Fibroblast of lung (primary cell): Measurements from ENCODE around the gene TMEM72. TPM values are rescaled to one million over a fixed set of nuclear protein-coding genes. Genes with fewer than 3 reads are reported as not detected.

ENCODE experiments used
- DNase-seq, 2 donors: peaks; one replicate each; pipeline versions ENCODE4 v3.0.0 to v3.0.0-alpha.2; 2010; ENCODE audit warnings: low read depth in 2 of 2
- H2AFZ ChIP-seq: 2 replicates; pipeline ENCODE4 v1.5.1; 2012; ENCODE audit warnings: low read length, control low read depth, inconsistent platforms
- H3K27ac ChIP-seq: 2 replicates; pipeline ENCODE4 v1.5.1; 2011; ENCODE audit warnings: low read length, control low read depth; ENCODE audit not compliant: insufficient read depth
- H3K27me3 ChIP-seq: 2 replicates; pipeline ENCODE4 v1.5.1; 2011; ENCODE audit warnings: mild to moderate bottlenecking, low read length; ENCODE audit not compliant: control insufficient read depth, insufficient read depth
- H3K36me3 ChIP-seq: 2 replicates; pipeline ENCODE4 v1.5.1; 2011; ENCODE audit warnings: low read length; ENCODE audit not compliant: control insufficient read depth, insufficient read depth
- H3K4me1 ChIP-seq: 2 replicates; pipeline ENCODE4 v1.5.1; 2011; ENCODE audit warnings: low read length; ENCODE audit not compliant: control insufficient read depth, insufficient read depth; ENCODE audit errors: extremely low read depth
- H3K4me2 ChIP-seq: 2 replicates; pipeline ENCODE4 v1.5.1; 2011; ENCODE audit warnings: low read length, control low read depth; ENCODE audit not compliant: insufficient read depth; ENCODE audit errors: extremely low read depth
- H3K4me3 ChIP-seq, 4 experiments: fragments of 200-600 bp in 1 of 4; sonication (generic) in 1 of 4; replicated peaks in 1 of 4; 2 replicates each; pipeline ENCODE4 v1.5.1; 2011 to 2016; ENCODE audit warnings: low read length in 4 of 4, low read depth in 3 of 4, mild to moderate bottlenecking in 3 of 4, control low read depth in 2 of 4, inconsistent platforms in 1 of 4, mixed read lengths in 1 of 4; ENCODE audit not compliant: insufficient read depth in 1 of 4; ENCODE audit errors: control extremely low read depth in 1 of 4
- H3K79me2 ChIP-seq: 2 replicates; pipeline ENCODE4 v1.5.1; 2012; ENCODE audit warnings: mild to moderate bottlenecking, low read length, inconsistent platforms; ENCODE audit not compliant: control insufficient read depth, insufficient read depth
- H3K9ac ChIP-seq: 2 replicates; pipeline ENCODE4 v1.5.1; 2011; ENCODE audit warnings: mild to moderate bottlenecking, low read length, control low read depth; ENCODE audit not compliant: insufficient read depth
- H3K9me3 ChIP-seq: 2 replicates; pipeline ENCODE4 v1.5.1; 2012; ENCODE audit warnings: low read depth, low read length; ENCODE audit not compliant: control insufficient read depth, insufficient read depth
- H4K20me1 ChIP-seq: 2 replicates; pipeline ENCODE4 v1.5.1; 2011; ENCODE audit warnings: low read length; ENCODE audit not compliant: control insufficient read depth, insufficient read depth; ENCODE audit errors: extremely low read depth
- CTCF ChIP-seq, 2 donors: IDR thresholded peaks in 1 of 2; conservative IDR thresholded peaks in 1 of 2; 1 replicate in 1 of 2; 2 replicates in 1 of 2; pipeline ENCODE4 v1.5.1; 2011 to 2012; ENCODE audit warnings: low read length in 2 of 2, control low read depth in 1 of 2, inconsistent platforms in 1 of 2, low read depth in 1 of 2, mild to moderate bottlenecking in 1 of 2
- EZH2 ChIP-seq: IDR thresholded peaks from 2 replicates; pipeline ENCODE4 v1.5.1; 2012; ENCODE audit warnings: low read length, control low read depth, mild to moderate bottlenecking; ENCODE audit errors: missing control alignments
- polyA plus RNA-seq, 2 donors: library from polyadenylated mRNA; depleted of rRNA in 1 of 2; stranded (reverse) in 1 of 2; unstranded in 1 of 2; fragments of >200 nt; gene quantifications; 2 replicates each; pipeline ENCODE4 v1.2.1, GENCODE V29; 2011 to 2012; ENCODE audit warnings: missing spikeins in 1 of 2
- total RNA-seq: library from RNA; depleted of rRNA; stranded (reverse); fragments of >200 nt; gene quantifications from 2 replicates; pipeline ENCODE4 v1.2.1, GENCODE V29; 2014

The TMEM72 gene
- total and polyA plus RNA-seq, 2 donors (not counting 1 experiment from before 2014, with no cell fraction given) = not detected

DNA sequence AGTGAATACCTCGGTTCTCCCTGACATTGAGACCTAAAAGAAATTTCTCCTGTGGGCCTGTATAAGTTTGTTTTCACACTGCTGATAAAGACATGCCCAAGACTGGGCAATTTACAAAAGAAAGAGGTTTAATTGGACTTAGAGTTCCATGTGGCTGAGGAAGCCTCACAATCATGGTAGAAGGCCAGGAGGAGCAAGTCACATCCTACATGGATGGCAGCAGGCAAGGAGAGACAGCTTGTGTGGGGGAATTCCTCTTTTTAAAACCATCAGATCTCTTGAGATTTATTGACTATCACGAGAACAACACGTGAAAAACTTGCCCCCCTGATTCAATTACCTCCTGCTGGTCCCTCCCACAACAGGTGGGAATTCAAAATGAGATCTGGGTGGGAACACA, 6.7 kb downstream of the TMEM72 start:
- no peak overlapping the region for H3K4me2 ChIP-seq
- no peaks in the 10 kb centered on the region for H4K20me1 ChIP-seq
- TF ChIP-seq EZH2 (no peak), CTCF (conservative IDR thresholded peaks at IDR 0.05 in 1 of 2, IDR thresholded peaks at IDR 0.05 in 1 of 2; ENCODE audit: low read depth in 1 of 2, low read length in 2 of 2) (no peak)
- no peak for DNase-seq
- no peaks in the 10 kb centered on the region for H3K9me3 ChIP-seq
- H2AFZ ChIP-seq = no peak overlapping the region
- H3K27ac ChIP-seq = no peak overlapping the region
- H3K4me1 ChIP-seq = no peaks in the 10 kb centered on the region
- H3K79me2 ChIP-seq = no peaks in the 10 kb centered on the region
- H3K36me3 ChIP-seq = no peaks in the 10 kb centered on the region
- peaks cover 4% of the 10 kb centered on the region for H3K27me3 ChIP-seq
- no peak overlapping the region for H3K4me3 ChIP-seq
- no peak overlapping the region for H3K9ac ChIP-seq

DNA sequence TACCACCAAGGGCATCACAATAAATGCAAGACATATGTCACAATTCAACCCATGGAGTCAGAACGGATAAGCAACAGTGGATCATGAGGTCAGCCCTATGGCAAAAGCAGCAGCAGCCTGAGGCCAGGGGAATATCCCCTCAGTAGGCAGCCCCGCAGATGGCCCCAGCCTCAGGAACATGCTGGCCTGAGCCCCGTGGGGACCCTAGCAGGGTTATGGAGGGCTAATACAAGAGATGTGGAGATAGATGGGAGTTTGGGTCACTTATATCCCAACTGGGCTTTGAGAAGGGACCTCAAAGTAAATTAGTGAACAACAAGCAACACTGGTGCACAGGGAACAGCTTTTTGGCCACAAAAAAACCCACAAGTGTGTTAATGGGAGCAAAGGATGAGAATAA, 9.1 kb downstream of the TMEM72 start:
- Histone ChIP-seq H2AFZ (no peak overlapping the region), H4K20me1 (no peaks in the 10 kb centered on the region), H3K79me2 (no peaks in the 10 kb centered on the region), H3K27me3 (peaks cover 5% of the 10 kb centered on the region), H3K4me1 (no peaks in the 10 kb centered on the region), H3K4me3 (no peak overlapping the region), H3K4me2 (no peak overlapping the region), H3K9ac (no peak overlapping the region), H3K36me3 (no peaks in the 10 kb centered on the region), H3K27ac (no peak overlapping the region), H3K9me3 (no peaks in the 10 kb centered on the region)
- no peak for TF ChIP-seq EZH2
- TF ChIP-seq CTCF (conservative IDR thresholded peaks at IDR 0.05 in 1 of 2, IDR thresholded peaks at IDR 0.05 in 1 of 2; ENCODE audit: low read depth in 1 of 2, low read length in 2 of 2) = no peak
- DNase-seq = no peak

- Histone ChIP-seq H3K9ac (no peak overlapping the region), H3K4me2 (no peak overlapping the region), H3K36me3 (no peaks in the 10 kb centered on the region), H3K79me2 (no peaks in the 10 kb centered on the region), H3K4me3 (no peak overlapping the region), H3K9me3 (no peaks in the 10 kb centered on the region), H4K20me1 (no peaks in the 10 kb centered on the region), H3K27me3 (peaks cover 7% of the 10 kb centered on the region), H3K27ac (no peak overlapping the region), H3K4me1 (no peaks in the 10 kb centered on the region), H2AFZ (no peak overlapping the region)
- no peak for DNase-seq
- no peak for TF ChIP-seq EZH2
- TF ChIP-seq CTCF (conservative IDR thresholded peaks at IDR 0.05 in 1 of 2, IDR thresholded peaks at IDR 0.05 in 1 of 2; ENCODE audit: low read depth in 1 of 2, low read length in 2 of 2) = no peak
Measured at GRCh38 chr10:44921061-44921460, 9.9 kb downstream of the TMEM72 start.
